ENCODE data around the gene DDIT3.
"Not testable (repeated sequence)": the region's sequence is repeated elsewhere in the genome, so short reads cannot be mapped to it uniquely, and the experiment has no call there.

DDIT3 gene

GRCh38 chr12:57525615-57526383 is 5.5 kb upstream of the DDIT3 start:
- DNase-seq (ENCODE audit: low read depth in 3 of 3): no peak

GRCh38 chr12:57524814-57525614 is 4.7 kb upstream of the DDIT3 start:
- DNase-seq (ENCODE audit: low read depth in 3 of 3): no peak

- no peak for DNase-seq (ENCODE audit: low read depth in 3 of 3)
Observed at GRCh38 chr12:57523706-57524614, 3.6 kb upstream of the DDIT3 start.

- DNase-seq (ENCODE audit: low read depth in 3 of 3): no peak
Observed at GRCh38 chr12:57522887-57523705, 2.8 kb upstream of the DDIT3 start.

GRCh38 chr12:57522011-57522886 is 1.9 kb upstream of the DDIT3 start, which contains the start of gene MBD6:
Gene MBD6, plus strand, starts transcription at chr12:57522824. Its CDS starts 1,480 bp downstream, at chr12:57524304.
- DNase-seq (ENCODE audit: low read depth in 3 of 3): peak; percentile 76 to 86 (median 77)

- DNase-seq (ENCODE audit: low read depth in 3 of 3): no peak
Observed at GRCh38 chr12:57521525-57522010, 1.3 kb upstream of the DDIT3 start.

GRCh38 chr12:57519796-57520052 is 590 bp downstream of the DDIT3 start:
- DNase-seq (ENCODE audit: low read depth in 3 of 3): peak in 1 of 3 experiments; percentile 25

- no peak for DNase-seq (ENCODE audit: low read depth in 3 of 3)
Observed at GRCh38 chr12:57518920-57519795, 1.2 kb downstream of the DDIT3 start.

- DNase-seq (ENCODE audit: low read depth in 3 of 3): no peak
Observed at GRCh38 chr12:57518176-57518919, 2.0 kb downstream of the DDIT3 start.

GRCh38 chr12:57517718-57518117 is 2.6 kb downstream of the DDIT3 start:
- not testable (repeated sequence) for DNase-seq (ENCODE audit: low read depth in 3 of 3)

- DNase-seq (ENCODE audit: low read depth in 3 of 3): no peak
Observed at GRCh38 chr12:57517187-57517586, 3.1 kb downstream of the DDIT3 start.

GRCh38 chr12:57516617-57517153 is 3.6 kb downstream of the DDIT3 start:
- no peak for DNase-seq (ENCODE audit: low read depth in 3 of 3)

GRCh38 chr12:57515934-57516541 is 4.3 kb downstream of the DDIT3 start:
- DNase-seq (ENCODE audit: low read depth in 3 of 3): no peak

- DNase-seq (ENCODE audit: low read depth in 3 of 3): no peak
Observed at GRCh38 chr12:57515408-57515933, 4.8 kb downstream of the DDIT3 start.

GRCh38 chr12:57514720-57515407 is 5.5 kb downstream of the DDIT3 start:
- DNase-seq (ENCODE audit: low read depth in 3 of 3): no peak

- not testable (repeated sequence) for DNase-seq (ENCODE audit: low read depth in 3 of 3)
Observed at GRCh38 chr12:57514246-57514645, 6.1 kb downstream of the DDIT3 start.

GRCh38 chr12:57513677-57514076 is 6.6 kb downstream of the DDIT3 start:
- DNase-seq (ENCODE audit: low read depth in 3 of 3): not testable (repeated sequence)

Data from stimulated activated CD4-positive, alpha-beta T cell treated with anti-CD3 and anti-CD28 coated beads, TNF-alpha, amount 100 ng/mL, for 24 hours (primary cell).